Measurements from ENCODE around the gene MRPL19. TPM values are rescaled to one million over a fixed set of nuclear protein-coding genes. Genes with fewer than 3 reads are reported as not detected.

Gene MRPL19
- total and polyA plus RNA-seq, 2 donors (not counting 3 experiments of a cell fraction or from before 2014, with no cell fraction given): 13.0 to 52.3 TPM

GRCh38 chr2:75609334-75609689 lies 37.3 kb upstream of the MRPL19 start:
- H3K9me1 ChIP-seq (replicated peaks; ENCODE audit: control insufficient read depth, extremely low read depth, insufficient read depth, low read length): no peaks in the 10 kb centered on the region
- DNase-seq (ENCODE audit: low read depth, low spot score) (no peak), FAIRE-seq (no peak)
- H3K27ac ChIP-seq (ENCODE audit: insufficient read depth, low read depth, low read length): no peak overlapping the region
- dilution Hi-C loops (cut with MboI; ENCODE audit: extremely low pct_ligation_motif_present, low sequenced_read_pairs): loop anchor here (25.0 kb wide), 1 partner anchor 147 kb away; no protein-coding TSS in a partner anchor
- intact Hi-C loops (cut with micrococcal nuclease): loop anchor here (1.0 kb wide), 4 partner anchors 19 to 144 kb away; partner anchors contain the start of gene EVA1A
- H3K9me3 ChIP-seq (replicated peaks; ENCODE audit: control insufficient read depth, insufficient read depth, low read length): no peaks in the 10 kb centered on the region
- no TSS peak for BruUV-seq (replicated peaks)
- no peak overlapping the region for H3K4me3 ChIP-seq (replicated peaks in 1 of 3; ENCODE audit: insufficient read depth in 1 of 3, low read depth in 1 of 3, low read length in 3 of 3)
- no peaks in the 10 kb centered on the region for H4K20me1 ChIP-seq (replicated peaks; ENCODE audit: control insufficient read depth, extremely low read depth, insufficient read depth, low read length)
- ChIA-PET POLR2A (no interaction called here), CTCF (interaction anchor here (1.5 to 3.6 kb wide), 8 partner anchors 10 to 545 kb away, joined by 3 to 228 read pairs (median 15); partner anchors contain the start of gene EVA1A)
- H3K79me2 ChIP-seq (ENCODE audit: control insufficient read depth, insufficient read depth, low read length): no peaks in the 10 kb centered on the region
- H3K4me2 ChIP-seq (ENCODE audit: insufficient read depth, low read length): no peak overlapping the region
- TF ChIP-seq MAX (IDR thresholded peaks at IDR 0.05; ENCODE audit: insufficient read depth, insufficient read length): no peak
- TF ChIP-seq FOS (IDR thresholded peaks at IDR 0.05; ENCODE audit: borderline replicate concordance, insufficient read depth, low read length): no peak
- TF ChIP-seq POLR2AphosphoS5 (IDR thresholded peaks at IDR 0.05; ENCODE audit: insufficient read depth, low read depth, low read length): no peak
- no peak for TF ChIP-seq JUN (IDR thresholded peaks at IDR 0.05; ENCODE audit: borderline replicate concordance, insufficient read depth, insufficient read length, low read depth)
- TF ChIP-seq GATA2 (IDR thresholded peaks at IDR 0.05; ENCODE audit: insufficient read depth, insufficient read length, low read depth, low read length): no peak
- TF ChIP-seq EZH2 (IDR thresholded peaks at IDR 0.05; ENCODE audit: borderline replicate concordance, low read depth, low read length, severe bottlenecking): no peak
- TF ChIP-seq MYC (IDR thresholded peaks at IDR 0.05; ENCODE audit: low read depth, low read length): no peak
- no peak for TF ChIP-seq CTCF (IDR thresholded peaks at IDR 0.05; ENCODE audit: extremely low read depth in 1 of 2, insufficient read depth in 1 of 2, low read depth in 1 of 2, low read length in 2 of 2)
- no peak for TF ChIP-seq POLR2A (IDR thresholded peaks at IDR 0.05; ENCODE audit: low read depth, low read length)
- no peak overlapping the region for H3K9ac ChIP-seq (replicated peaks; ENCODE audit: extremely low read depth, insufficient read depth, low read length)
- peaks cover 7 to 14% of the 10 kb centered on the region in 2 experiments for H3K27me3 ChIP-seq (ENCODE audit: control insufficient read depth in 2 of 2, insufficient read depth in 2 of 2, low read length in 2 of 2)
- no peak overlapping the region for H2AFZ ChIP-seq (ENCODE audit: low read depth, low read length)
- H3K36me3 ChIP-seq (ENCODE audit: control insufficient read depth in 2 of 2, extremely low read depth in 1 of 2, insufficient read depth in 2 of 2, low read length in 2 of 2): no peaks in the 10 kb centered on the region
- peaks cover 6% of the 10 kb centered on the region for H3K4me1 ChIP-seq (ENCODE audit: control insufficient read depth, extremely low read depth, insufficient read depth, low read length)

Data from endothelial cell of umbilical vein (primary cell).